ENCODE results near the gene DPPA3.
"Not testable (repeated sequence)": the region's sequence is repeated elsewhere in the genome, so short reads cannot be mapped to it uniquely, and the experiment has no call there.

DPPA3 gene

GRCh38 chr12:7711133-7711532 lies at the start of gene DPPA3:
DPPA3 (plus strand) TSS chr12:7711433; CDS start chr12:7711571, 138 bp downstream.
- no peak for DNase-seq

GRCh38 chr12:7661741-7662140 lies 49.5 kb upstream of the DPPA3 start:
- DNase-seq, result no peak

GRCh38 chr12:7666595-7666994 lies 44.6 kb upstream of the DPPA3 start:
- DNase-seq, result no peak

GRCh38 chr12:7667125-7667524 lies 44.1 kb upstream of the DPPA3 start:
- DNase-seq, result no peak

GRCh38 chr12:7668171-7668570 lies 43.1 kb upstream of the DPPA3 start:
- DNase-seq, result no peak

GRCh38 chr12:7675455-7675854 lies 35.8 kb upstream of the DPPA3 start:
- peak in 1 of 2 donors; percentile 12 for DNase-seq

- DNase-seq, result peak in 1 of 2 donors; percentile 35
These were observed 33.8 kb upstream of the DPPA3 start for GRCh38 chr12:7677432-7677888.

GRCh38 chr12:7678744-7679143 lies 32.5 kb upstream of the DPPA3 start:
- DNase-seq, result no peak

- DNase-seq, result no peak
These were observed 31.8 kb upstream of the DPPA3 start for GRCh38 chr12:7679251-7680045.

GRCh38 chr12:7681535-7681934 lies 29.7 kb upstream of the DPPA3 start:
- DNase-seq, result no peak

GRCh38 chr12:7693793-7694192 lies 17.4 kb upstream of the DPPA3 start:
- DNase-seq, result peak in 1 of 2 donors; percentile 7

- DNase-seq, result no peak
These were observed 16.5 kb upstream of the DPPA3 start for GRCh38 chr12:7694556-7695236.

GRCh38 chr12:7695237-7695560 lies 16.0 kb upstream of the DPPA3 start:
- DNase-seq, result no peak

GRCh38 chr12:7695566-7696197 lies 15.6 kb upstream of the DPPA3 start, which contains the start of gene GDF3:
GDF3 (minus strand) TSS chr12:7695775; CDS start chr12:7695728, 47 bp downstream.
- DNase-seq, result no peak

GRCh38 chr12:7705846-7706245 lies 5.4 kb upstream of the DPPA3 start:
- no peak for DNase-seq

- DNase-seq, result no peak
These were observed 1.1 kb upstream of the DPPA3 start for GRCh38 chr12:7709969-7710675.

- no peak for DNase-seq
These were observed 1.7 kb downstream of the DPPA3 start for GRCh38 chr12:7712841-7713442.

GRCh38 chr12:7716381-7716780 lies 5.1 kb downstream of the DPPA3 start:
- no peak for DNase-seq

- DNase-seq, result no peak
These were observed 8.9 kb downstream of the DPPA3 start for GRCh38 chr12:7719946-7720730.

GRCh38 chr12:7723926-7724325 lies 12.7 kb downstream of the DPPA3 start:
- DNase-seq, result no peak

- no peak for DNase-seq
These were observed 18.5 kb downstream of the DPPA3 start for GRCh38 chr12:7729746-7730145.

GRCh38 chr12:7730984-7731383 lies 19.8 kb downstream of the DPPA3 start:
- not testable (repeated sequence) for DNase-seq
